ENCODE results near the gene OPN1LW.
"Not testable (repeated sequence)": the region's sequence is repeated elsewhere in the genome, so short reads cannot be mapped to it uniquely, and the experiment has no call there.

The OPN1LW gene

DNA sequence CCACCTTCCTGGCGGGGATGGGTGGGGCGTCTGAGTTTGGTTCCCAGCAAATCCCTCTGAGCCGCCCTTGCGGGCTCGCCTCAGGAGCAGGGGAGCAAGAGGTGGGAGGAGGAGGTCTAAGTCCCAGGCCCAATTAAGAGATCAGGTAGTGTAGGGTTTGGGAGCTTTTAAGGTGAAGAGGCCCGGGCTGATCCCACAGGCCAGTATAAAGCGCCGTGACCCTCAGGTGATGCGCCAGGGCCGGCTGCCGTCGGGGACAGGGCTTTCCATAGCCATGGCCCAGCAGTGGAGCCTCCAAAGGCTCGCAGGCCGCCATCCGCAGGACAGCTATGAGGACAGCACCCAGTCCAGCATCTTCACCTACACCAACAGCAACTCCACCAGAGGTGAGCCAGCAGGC is at the start of gene OPN1LW:
Gene OPN1LW (plus strand): TSS at position 234 of the 400 bp plus-strand sequence. CDS start 41 bp downstream, at position 275.
- not testable (repeated sequence) for DNase-seq

DNA sequence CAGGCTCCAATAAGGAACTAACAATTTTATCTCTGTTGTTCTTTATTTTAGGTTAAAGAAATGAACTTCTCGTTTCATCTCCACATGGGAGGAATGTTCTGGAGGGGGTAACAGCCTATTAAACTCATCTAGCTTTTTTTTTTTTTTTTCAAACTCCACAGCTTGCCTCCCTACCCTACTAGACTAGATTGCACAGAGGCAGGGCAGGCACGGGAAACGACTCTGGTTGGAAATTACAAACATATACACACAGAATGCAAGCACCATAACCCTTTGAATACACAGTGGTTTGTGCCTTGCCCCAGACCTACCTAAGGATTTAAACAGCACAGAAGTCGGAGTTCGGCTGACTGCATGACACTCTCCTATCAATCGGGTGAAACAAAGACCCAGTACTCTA is 49.2 kb upstream of the OPN1LW start:
- DNase-seq = no peak

GRCh38 chrX:154096140-154097002 is 47.7 kb upstream of the OPN1LW start:
- no peak for DNase-seq

- DNase-seq = peak; percentile 52
Measured at GRCh38 chrX:154097003-154097588, 46.9 kb upstream of the OPN1LW start.

DNA sequence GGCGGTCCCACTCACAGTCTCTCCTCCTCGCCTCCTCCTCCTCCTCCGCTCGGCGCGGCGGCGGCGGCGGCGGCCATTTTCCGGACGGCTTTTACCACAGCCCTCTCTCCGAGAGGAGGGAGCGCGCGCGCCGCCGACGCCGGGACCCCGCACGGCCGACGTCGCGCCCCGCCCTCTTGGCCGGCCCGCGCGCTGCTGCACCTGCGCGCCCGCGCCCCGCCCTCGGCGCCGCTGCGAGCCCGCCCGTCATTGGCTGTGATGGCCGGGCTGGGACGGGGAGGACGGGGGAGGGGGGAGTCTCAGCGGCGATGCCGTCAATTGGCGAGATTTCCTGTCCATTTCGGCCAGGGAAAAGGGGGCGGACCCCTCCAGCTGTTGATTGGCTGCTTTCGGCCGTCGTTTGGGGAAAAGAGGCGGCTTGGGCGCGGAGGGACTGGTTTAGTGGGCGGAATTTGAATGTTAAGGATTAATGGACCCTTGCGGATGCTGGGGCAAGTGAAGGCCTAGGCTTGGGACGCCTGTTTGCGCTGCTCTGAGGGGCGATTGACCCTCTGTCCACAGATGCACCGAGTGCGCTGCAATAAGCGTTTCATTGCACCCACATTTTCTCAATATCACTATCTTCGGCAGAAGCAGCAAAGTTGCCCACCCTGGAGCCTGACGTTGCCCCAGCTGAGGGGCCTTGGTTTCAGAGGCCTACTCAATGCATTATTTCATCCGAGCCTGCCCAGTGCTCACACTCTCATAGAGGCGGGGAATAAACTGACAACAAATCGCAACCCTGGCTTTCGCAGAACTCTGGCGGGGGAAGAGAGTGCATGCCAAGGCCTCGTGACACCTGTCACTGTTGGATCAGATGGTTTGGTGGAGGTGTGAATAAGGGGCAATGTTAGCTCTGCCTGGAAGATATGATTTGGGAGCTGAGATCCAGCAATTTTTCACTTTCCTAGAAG is 46.2 kb upstream of the OPN1LW start, which contains the start of gene MECP2:
Gene MECP2 (minus strand): TSS at position 129 of the 953 bp plus-strand sequence.
- peak; percentile 87 for DNase-seq

DNA sequence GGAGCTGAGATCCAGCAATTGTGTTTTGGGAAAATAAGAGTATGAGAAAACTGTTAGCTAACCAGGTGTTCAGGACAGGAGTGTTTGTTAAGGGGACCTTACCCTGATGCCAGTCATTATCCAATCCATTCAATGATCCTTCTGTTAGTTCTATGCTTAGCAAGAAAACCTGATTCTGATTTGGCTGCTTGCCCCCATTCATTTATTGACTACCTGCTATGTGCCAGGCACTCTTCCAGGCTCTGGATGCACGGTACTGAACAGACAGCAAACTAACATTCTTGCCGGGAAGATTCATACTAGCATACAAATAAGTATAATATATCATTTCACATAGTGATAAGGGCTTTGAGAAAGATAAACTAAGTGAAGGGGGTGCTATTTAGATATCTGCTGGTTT is 45.5 kb upstream of the OPN1LW start:
- DNase-seq = no peak

DNA sequence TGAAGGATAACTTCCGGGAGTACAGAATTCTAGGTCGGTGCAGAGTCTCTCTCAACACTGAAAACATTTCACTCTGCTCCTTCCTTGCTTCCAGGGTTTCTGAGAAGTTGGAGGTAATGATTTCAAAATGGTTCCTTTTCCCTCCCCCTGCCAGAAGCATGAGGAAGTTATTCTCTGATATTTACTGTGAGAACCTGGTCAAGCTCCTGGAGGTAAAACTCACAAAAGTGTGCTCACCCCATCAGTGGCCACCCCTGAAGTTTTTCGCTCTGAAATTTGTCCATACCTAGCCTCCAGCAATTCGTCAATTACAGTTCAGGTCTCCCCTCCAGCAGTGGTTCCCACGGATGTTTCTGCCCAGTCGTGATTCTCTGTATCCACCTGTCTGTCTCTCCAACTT is 30.3 kb upstream of the OPN1LW start:
- DNase-seq = no peak

DNA sequence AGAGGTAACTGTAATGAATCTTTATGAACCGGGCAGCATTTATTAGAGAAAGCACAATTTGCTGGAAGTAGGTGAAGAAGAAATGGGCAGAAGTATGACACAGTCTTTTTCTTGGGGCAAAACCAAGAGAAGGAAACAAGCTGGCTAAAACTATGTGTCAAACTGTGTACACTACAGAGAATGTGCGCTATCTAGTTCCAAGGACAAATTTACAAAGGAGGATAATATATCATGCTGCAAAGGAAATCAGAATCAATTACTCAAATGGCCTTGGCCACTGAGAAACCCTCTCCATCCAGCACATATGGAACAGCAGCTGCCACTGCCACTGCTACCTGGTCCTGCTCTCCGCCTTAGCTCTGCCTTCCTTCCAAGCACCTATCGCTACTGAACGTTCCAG is 29.4 kb upstream of the OPN1LW start:
- DNase-seq = no peak

DNA sequence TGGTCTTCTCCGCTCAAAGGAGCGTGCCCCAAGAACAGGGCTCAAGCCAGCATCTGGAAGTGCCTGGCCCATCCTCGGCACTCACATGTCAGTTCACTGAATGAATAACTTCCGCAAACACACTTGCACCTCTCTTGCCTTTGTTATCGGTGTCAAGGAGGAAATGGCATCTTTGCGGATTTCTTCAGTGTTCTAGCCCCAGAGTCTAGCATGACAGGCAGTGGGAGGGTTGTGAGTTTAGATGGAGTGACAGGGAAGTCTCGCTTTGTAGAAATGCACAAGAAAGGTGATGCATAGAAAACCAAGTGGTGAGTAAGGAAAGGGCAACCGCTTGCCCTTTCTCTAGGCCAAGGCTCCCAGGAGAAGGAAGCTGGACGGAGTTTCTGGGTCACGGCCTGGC is 29.0 kb upstream of the OPN1LW start:
- no peak for DNase-seq

DNA sequence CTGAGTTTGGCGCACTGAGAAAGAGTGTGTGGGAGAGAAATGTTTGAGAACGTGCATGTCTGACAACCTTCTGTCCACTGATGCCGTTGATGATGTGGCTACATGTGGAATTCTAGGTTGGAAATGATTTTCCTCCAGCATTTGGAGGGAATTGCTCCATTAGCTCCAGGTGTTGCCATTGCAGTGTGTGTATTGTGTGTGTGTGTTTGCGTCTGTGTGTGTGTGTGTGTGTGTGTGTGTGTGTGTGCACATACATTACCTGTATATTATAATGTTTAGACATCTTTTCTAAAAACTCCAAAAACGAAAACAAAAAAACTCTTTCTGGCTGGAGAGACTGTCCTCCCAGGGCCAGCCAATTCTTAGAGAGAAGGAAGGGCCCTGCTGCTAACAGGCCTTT is 28.3 kb upstream of the OPN1LW start:
- DNase-seq = no peak

GRCh38 chrX:154116426-154117211 is 27.4 kb upstream of the OPN1LW start:
- no peak for DNase-seq

GRCh38 chrX:154117566-154117965 is 26.5 kb upstream of the OPN1LW start:
- DNase-seq = no peak

GRCh38 chrX:154120567-154120966 is 23.5 kb upstream of the OPN1LW start:
- no peak for DNase-seq

DNA sequence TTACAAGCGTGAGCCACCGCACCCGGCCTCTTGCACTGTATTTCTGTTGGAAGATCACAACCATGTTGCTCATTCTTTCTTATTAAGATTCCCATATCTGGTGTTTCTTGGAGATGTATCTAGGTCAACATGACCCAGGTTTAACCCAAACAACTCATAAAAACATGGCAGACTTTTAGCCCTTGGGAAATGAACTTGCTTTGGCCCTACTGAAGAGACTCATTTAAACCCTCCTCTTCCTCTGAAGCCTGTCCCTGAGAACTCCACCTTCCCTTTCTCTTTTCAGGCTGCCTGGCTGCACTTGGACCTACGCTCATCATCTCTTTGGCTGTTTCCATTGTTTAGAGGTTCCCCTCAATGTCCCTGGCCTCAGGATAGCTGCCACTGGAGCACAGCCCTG is 22.8 kb upstream of the OPN1LW start:
- DNase-seq = no peak

DNA sequence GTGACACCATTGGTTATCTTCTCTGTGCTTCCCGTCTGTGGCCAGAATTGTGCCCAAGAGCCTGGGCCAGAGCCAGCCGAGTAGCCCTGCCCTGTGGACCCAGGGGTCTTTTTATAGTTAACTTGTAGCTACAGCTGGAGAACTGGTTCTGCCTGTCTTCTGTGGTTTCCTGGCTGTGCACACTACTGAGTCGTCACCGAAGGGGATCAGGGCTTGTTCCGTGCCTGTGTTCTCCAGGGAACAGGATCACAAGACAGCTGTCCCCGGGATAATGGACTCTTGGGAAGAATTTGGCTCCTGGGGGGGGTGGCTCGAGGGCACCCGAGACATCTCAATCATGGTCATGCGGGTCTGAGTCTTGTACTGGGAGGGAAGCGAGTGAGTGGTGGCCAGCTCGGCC is 22.1 kb upstream of the OPN1LW start:
- DNase-seq = no peak

- DNase-seq = peak; percentile 7
Measured at GRCh38 chrX:154123241-154124219, 20.5 kb upstream of the OPN1LW start.

- DNase-seq = no peak
Measured at GRCh38 chrX:154125391-154126040, 18.5 kb upstream of the OPN1LW start.

GRCh38 chrX:154126101-154126500 is 17.9 kb upstream of the OPN1LW start:
- DNase-seq = no peak

- no peak for DNase-seq
Measured at GRCh38 chrX:154131955-154132354, 12.1 kb upstream of the OPN1LW start.

- no peak for DNase-seq
Measured at GRCh38 chrX:154132366-154132765, 11.7 kb upstream of the OPN1LW start.

Measured in stimulated activated naive CD4-positive, alpha-beta T cell treated with Interleukin-2 at 50 U/mL for 16 hours (primary cell).